ENCODE measurements around the gene CACNA2D3.

DNA sequence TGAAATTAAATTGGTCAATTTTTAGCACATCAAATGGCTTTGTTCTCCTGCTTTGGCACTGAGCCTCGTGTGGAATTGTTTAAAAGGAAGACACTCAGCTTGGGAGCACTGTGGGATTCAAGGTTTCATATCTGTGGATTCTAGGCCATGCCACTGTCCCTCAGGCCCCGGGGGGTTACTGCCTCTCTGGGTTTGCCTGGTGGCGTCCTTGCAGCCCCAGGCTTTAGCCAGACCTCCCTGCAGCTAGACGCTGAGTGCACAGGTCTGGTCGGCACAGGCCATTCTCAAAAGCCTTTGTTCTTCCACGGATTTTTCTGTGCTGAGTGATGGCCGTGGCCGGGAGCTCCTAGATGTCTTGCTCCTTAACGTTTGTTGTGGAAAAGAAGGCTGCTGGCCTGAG is 76.2 kb downstream of the CACNA2D3 start:
- TF ChIP-seq, protein P1, sequence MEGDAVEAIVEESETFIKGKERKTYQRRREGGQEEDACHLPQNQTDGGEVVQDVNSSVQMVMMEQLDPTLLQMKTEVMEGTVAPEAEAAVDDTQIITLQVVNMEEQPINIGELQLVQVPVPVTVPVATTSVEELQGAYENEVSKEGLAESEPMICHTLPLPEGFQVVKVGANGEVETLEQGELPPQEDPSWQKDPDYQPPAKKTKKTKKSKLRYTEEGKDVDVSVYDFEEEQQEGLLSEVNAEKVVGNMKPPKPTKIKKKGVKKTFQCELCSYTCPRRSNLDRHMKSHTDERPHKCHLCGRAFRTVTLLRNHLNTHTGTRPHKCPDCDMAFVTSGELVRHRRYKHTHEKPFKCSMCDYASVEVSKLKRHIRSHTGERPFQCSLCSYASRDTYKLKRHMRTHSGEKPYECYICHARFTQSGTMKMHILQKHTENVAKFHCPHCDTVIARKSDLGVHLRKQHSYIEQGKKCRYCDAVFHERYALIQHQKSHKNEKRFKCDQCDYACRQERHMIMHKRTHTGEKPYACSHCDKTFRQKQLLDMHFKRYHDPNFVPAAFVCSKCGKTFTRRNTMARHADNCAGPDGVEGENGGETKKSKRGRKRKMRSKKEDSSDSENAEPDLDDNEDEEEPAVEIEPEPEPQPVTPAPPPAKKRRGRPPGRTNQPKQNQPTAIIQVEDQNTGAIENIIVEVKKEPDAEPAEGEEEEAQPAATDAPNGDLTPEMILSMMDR (IDR thresholded peaks at IDR 0.05) = no peak
- TF ChIP-seq EZH2 (IDR thresholded peaks at IDR 0.05) = no peak
- TF ChIP-seq EZH2phosphoT487 (IDR thresholded peaks at IDR 0.05) = no peak
